ENCODE data around the gene PDHX. TPM values are rescaled to one million over a fixed set of nuclear protein-coding genes. Genes with fewer than 3 reads are reported as not detected.

Gene PDHX
- polyA plus RNA-seq, 4 donors = 37.4 to 44.6 (median 42.0) TPM

GRCh38 chr11:34986883-34987520 lies 70.6 kb downstream of the PDHX start:
- no peak for DNase-seq (ENCODE audit: low read depth in 4 of 4, low spot score in 3 of 4)

GRCh38 chr11:34987617-34988016 lies 71.2 kb downstream of the PDHX start:
- no peak for DNase-seq (ENCODE audit: low read depth in 4 of 4, low spot score in 3 of 4)

- no peak for DNase-seq (ENCODE audit: low read depth in 4 of 4, low spot score in 3 of 4)
Measured at GRCh38 chr11:34988294-34989255, 72.2 kb downstream of the PDHX start.

GRCh38 chr11:34990916-34991315 lies 74.5 kb downstream of the PDHX start:
- DNase-seq (ENCODE audit: low read depth in 4 of 4, low spot score in 3 of 4) = no peak

GRCh38 chr11:34994854-34995253 lies 78.4 kb downstream of the PDHX start:
- DNase-seq (ENCODE audit: low read depth in 4 of 4, low spot score in 3 of 4) = no peak

- no peak for DNase-seq (ENCODE audit: low read depth in 4 of 4, low spot score in 3 of 4)
Measured at GRCh38 chr11:34996958-34997357, 80.5 kb downstream of the PDHX start.

GRCh38 chr11:34997952-34998528 lies 81.6 kb downstream of the PDHX start:
- DNase-seq (ENCODE audit: low read depth in 4 of 4, low spot score in 3 of 4) = no peak

GRCh38 chr11:34999453-34999852 lies 83.0 kb downstream of the PDHX start:
- no peak for DNase-seq (ENCODE audit: low read depth in 4 of 4, low spot score in 3 of 4)

GRCh38 chr11:35003186-35003585 lies 86.8 kb downstream of the PDHX start:
- no peak for DNase-seq (ENCODE audit: low read depth in 4 of 4, low spot score in 3 of 4)

GRCh38 chr11:35003658-35004057 lies 87.2 kb downstream of the PDHX start:
- no peak for DNase-seq (ENCODE audit: low read depth in 4 of 4, low spot score in 3 of 4)

- DNase-seq (ENCODE audit: low read depth in 4 of 4, low spot score in 3 of 4) = no peak
Measured at GRCh38 chr11:35005141-35005780, 88.8 kb downstream of the PDHX start.

- DNase-seq (ENCODE audit: low read depth in 4 of 4, low spot score in 3 of 4) = no peak
Measured at GRCh38 chr11:35006389-35007128, 90.1 kb downstream of the PDHX start.

GRCh38 chr11:35007277-35007676 lies 90.9 kb downstream of the PDHX start:
- DNase-seq (ENCODE audit: low read depth in 4 of 4, low spot score in 3 of 4) = no peak

GRCh38 chr11:35009191-35009943 lies 92.9 kb downstream of the PDHX start:
- no peak for DNase-seq (ENCODE audit: low read depth in 4 of 4, low spot score in 3 of 4)

GRCh38 chr11:35009944-35010342 lies 93.5 kb downstream of the PDHX start:
- no peak for DNase-seq (ENCODE audit: low read depth in 4 of 4, low spot score in 3 of 4)

GRCh38 chr11:35010654-35011053 lies 94.2 kb downstream of the PDHX start:
- no peak for DNase-seq (ENCODE audit: low read depth in 4 of 4, low spot score in 3 of 4)

- DNase-seq (ENCODE audit: low read depth in 4 of 4, low spot score in 3 of 4) = no peak
Measured at GRCh38 chr11:35011389-35011788, 95.0 kb downstream of the PDHX start.

GRCh38 chr11:35011944-35012343 lies 95.5 kb downstream of the PDHX start:
- no peak for DNase-seq (ENCODE audit: low read depth in 4 of 4, low spot score in 3 of 4)

- no peak for DNase-seq (ENCODE audit: low read depth in 4 of 4, low spot score in 3 of 4)
Measured at GRCh38 chr11:35012467-35013191, 96.2 kb downstream of the PDHX start.

Data from right renal pelvis (tissue), 4 donors.